OCI-LY1 (cell line): ENCODE measurements around the gene SLC44A3.

Experiments
- CTCF ChIP-seq: fragments of 200-600 bp; sonication (generic), shearing (Covaris generic); IDR thresholded peaks from 2 replicates; pipeline ENCODE4 v1.5.1; 2017; ENCODE audit warnings: mild to moderate bottlenecking, antibody characterized with exemption, low read length, moderate library complexity, mixed read lengths
- EZH2 ChIP-seq: fragments of 200-600 bp; sonication (generic), shearing (Covaris generic); IDR thresholded peaks from 2 replicates; pipeline ENCODE4 v1.8.0; 2017; ENCODE audit warnings: borderline replicate concordance, mixed run types, mild to moderate bottlenecking, antibody characterized with exemption, low read length, moderate library complexity, mixed read lengths

- TF ChIP-seq CTCF, result no peak
- TF ChIP-seq EZH2, result no peak
These were observed 92.4 kb downstream of the SLC44A3 start for GRCh38 chr1:94912263-94913184.
